ENCODE results near the gene HECW1. TPM values are rescaled to one million over a fixed set of nuclear protein-coding genes. Genes with fewer than 3 reads are reported as not detected.

Gene HECW1
- total RNA-seq, 2 experiments from 2014 or later = not detected

- Mint-ChIP-seq H3K9me3 (no peaks in the 10 kb centered on the region), H3K27ac (no peak overlapping the region), H3K27me3 (ENCODE audit: low read depth) (peaks cover 5% of the 10 kb centered on the region)
Measured at GRCh38 chr7:43164757-43165156, 52.3 kb downstream of the HECW1 start.

DNA sequence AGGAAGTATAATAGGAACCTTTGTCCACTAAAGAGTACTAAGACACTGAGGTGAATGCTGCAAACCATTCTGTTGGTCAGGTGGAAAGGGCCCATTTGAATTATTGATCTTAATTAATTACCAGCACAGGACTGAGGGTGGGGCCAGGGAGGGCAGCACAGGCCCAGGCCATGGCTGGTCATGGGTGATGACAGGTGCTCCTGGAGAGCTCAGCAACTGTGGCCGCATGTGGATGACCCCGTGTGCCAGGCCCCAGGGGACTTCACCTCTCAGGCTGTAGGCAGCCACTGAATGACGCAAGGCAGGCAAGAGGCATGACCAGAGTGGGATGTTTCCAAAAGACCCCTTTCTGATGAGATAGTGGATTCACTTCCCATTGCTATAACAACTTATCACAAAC, 54.2 kb downstream of the HECW1 start:
- H3K4me3 Mint-ChIP-seq = no peak overlapping the region
- CTCF ChIA-PET = no interaction called here
- no peaks in the 10 kb centered on the region for H3K9me3 Mint-ChIP-seq
- DNase-seq = no peak
- intact Hi-C loops (cut with micrococcal nuclease) = loop anchor here (5.0 kb wide), 1 partner anchor 224 kb away; no protein-coding TSS in a partner anchor
- no peak overlapping the region for H3K27ac Mint-ChIP-seq
- H3K27me3 Mint-ChIP-seq (ENCODE audit: low read depth) = peaks cover 7% of the 10 kb centered on the region
- H3K36me3 Mint-ChIP-seq (ENCODE audit: low read depth) = no peaks in the 10 kb centered on the region
- H3K4me1 Mint-ChIP-seq (ENCODE audit: low read depth) = no peaks in the 10 kb centered on the region

More at GRCh38 chr7:43164757-43165156, 52.3 kb downstream of the HECW1 start:
- Mint-ChIP-seq H3K36me3 (ENCODE audit: low read depth) (no peaks in the 10 kb centered on the region), H3K4me3 (no peak overlapping the region), H3K4me1 (ENCODE audit: low read depth) (no peaks in the 10 kb centered on the region)
- DNase-seq = no peak
- CTCF ChIA-PET = no interaction called here
- intact Hi-C loops (cut with micrococcal nuclease) = loop anchor here (5.0 kb wide), 1 partner anchor 222 kb away; no protein-coding TSS in a partner anchor

- no peaks in the 10 kb centered on the region for H3K36me3 Mint-ChIP-seq (ENCODE audit: low read depth)
- H3K27ac Mint-ChIP-seq = no peak overlapping the region
- peaks cover 8% of the 10 kb centered on the region for H3K27me3 Mint-ChIP-seq (ENCODE audit: low read depth)
- CTCF ChIA-PET = no interaction called here
- DNase-seq = no peak
- no peaks in the 10 kb centered on the region for H3K4me1 Mint-ChIP-seq (ENCODE audit: low read depth)
- no peaks in the 10 kb centered on the region for H3K9me3 Mint-ChIP-seq
- intact Hi-C loops (cut with micrococcal nuclease) = loop anchor here (5.0 kb wide), 1 partner anchor 227 kb away; no protein-coding TSS in a partner anchor
- no peak overlapping the region for H3K4me3 Mint-ChIP-seq
Measured at GRCh38 chr7:43169076-43169475, 56.6 kb downstream of the HECW1 start.

- H3K27me3 Mint-ChIP-seq (ENCODE audit: low read depth) = peaks cover 6% of the 10 kb centered on the region
- H3K4me3 Mint-ChIP-seq = no peak overlapping the region
- CTCF ChIA-PET = no interaction called here
- H3K4me1 Mint-ChIP-seq (ENCODE audit: low read depth) = no peaks in the 10 kb centered on the region
- intact Hi-C loops (cut with micrococcal nuclease) = no loop called here
- no peak overlapping the region for H3K27ac Mint-ChIP-seq
- H3K36me3 Mint-ChIP-seq (ENCODE audit: low read depth) = no peaks in the 10 kb centered on the region
- no peaks in the 10 kb centered on the region for H3K9me3 Mint-ChIP-seq
- no peak for DNase-seq
Measured at GRCh38 chr7:43170571-43170970, 58.1 kb downstream of the HECW1 start.

DNA sequence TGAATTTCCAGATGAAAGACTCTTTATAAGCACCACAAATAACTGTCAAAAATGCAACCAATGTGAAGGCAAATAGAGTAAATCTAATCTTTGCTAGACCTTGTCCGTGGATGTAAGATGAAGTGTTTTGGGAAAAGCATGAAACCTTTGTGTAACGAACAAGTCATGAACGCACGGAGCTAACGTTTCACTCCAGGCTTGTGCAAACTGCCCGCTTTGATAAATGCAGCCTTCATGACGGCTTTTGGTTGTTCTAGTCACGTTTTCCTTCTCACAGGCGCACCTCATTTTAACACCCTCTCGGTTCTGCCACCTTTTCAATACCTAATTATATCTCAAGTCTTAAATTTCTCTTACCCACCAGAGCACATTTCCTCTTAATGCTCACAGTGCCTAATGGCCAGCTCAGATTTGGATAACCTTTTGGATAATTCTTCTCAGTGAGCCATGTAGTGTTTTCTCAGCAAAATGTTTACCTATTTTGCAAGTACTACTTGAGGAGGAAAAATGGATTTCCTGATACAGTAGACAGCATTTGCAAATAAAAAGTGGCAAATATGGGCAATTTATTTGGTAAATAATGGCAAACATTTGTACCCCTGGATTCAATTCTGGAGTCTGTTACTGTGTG, 63.2 kb downstream of the HECW1 start:
- H3K36me3 Mint-ChIP-seq (ENCODE audit: low read depth) = no peaks in the 10 kb centered on the region
- DNase-seq = no peak
- H3K9me3 Mint-ChIP-seq = no peaks in the 10 kb centered on the region
- H3K27ac Mint-ChIP-seq = no peak overlapping the region
- H3K4me3 Mint-ChIP-seq = no peak overlapping the region
- intact Hi-C loops (cut with micrococcal nuclease) = loop anchor here (5.0 kb wide), 2 partner anchors 87 to 262 kb away; no protein-coding TSS in a partner anchor
- no peaks in the 10 kb centered on the region for H3K4me1 Mint-ChIP-seq (ENCODE audit: low read depth)
- CTCF ChIA-PET = no interaction called here
- H3K27me3 Mint-ChIP-seq (ENCODE audit: low read depth) = peaks cover 5% of the 10 kb centered on the region

DNA sequence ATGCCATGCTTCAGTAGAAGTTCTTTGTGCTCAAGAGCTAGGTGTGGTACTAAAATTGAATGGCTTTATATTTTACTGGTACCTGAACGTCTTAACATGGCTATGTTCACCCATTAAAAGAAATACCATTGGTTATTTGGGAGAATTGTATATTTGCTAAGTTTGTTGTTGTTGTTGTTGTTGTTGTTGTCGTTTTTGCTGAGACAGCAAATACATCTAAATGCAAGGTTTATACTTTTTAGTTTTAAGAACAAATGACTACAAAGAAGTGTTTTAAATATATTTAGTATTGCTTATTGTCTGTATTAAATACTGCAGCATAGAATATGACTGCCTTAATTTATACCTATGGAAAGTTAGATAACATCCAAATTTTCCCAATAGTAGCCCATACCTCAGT, 66.9 kb downstream of the HECW1 start:
- CTCF ChIA-PET = no interaction called here
- H3K36me3 Mint-ChIP-seq (ENCODE audit: low read depth) = no peaks in the 10 kb centered on the region

DNA sequence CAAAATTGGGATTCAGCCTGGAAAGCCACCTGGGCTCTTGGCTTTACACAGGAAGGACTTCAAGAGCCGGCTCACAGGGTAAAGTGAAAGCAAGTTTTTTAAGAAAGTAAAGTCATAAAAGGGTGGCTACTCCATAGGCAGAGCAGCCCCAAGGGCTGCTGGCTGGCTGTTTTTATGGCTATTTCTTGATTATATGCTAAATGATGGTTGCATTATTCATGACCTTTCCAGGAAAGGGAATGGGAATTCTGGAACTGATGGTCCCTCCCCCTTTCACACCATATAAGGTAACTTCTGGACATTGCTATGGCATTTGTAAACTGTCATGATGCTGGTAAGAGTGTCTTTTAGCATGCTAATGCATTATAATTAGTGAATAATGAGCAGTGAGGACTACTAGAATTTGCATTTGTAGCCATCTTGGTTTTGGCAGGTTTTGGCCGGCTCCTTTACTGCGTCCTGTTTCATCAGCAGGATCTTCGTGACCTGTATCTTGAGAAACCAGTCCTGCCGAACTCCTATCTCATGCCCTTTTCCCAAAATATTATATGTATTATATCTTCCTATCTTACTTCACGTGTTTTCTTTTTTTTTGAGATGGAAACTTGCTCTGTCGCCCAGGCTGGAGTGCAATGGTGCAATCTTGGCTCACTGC, 80.5 kb downstream of the HECW1 start:
- H3K27me3 Mint-ChIP-seq (ENCODE audit: low read depth) = peaks cover 12% of the 10 kb centered on the region
- no peaks in the 10 kb centered on the region for H3K4me1 Mint-ChIP-seq (ENCODE audit: low read depth)
- intact Hi-C loops (cut with micrococcal nuclease) = no loop called here
- CTCF ChIA-PET = no interaction called here
- no peaks in the 10 kb centered on the region for H3K9me3 Mint-ChIP-seq
- no peaks in the 10 kb centered on the region for H3K36me3 Mint-ChIP-seq (ENCODE audit: low read depth)
- no peak for DNase-seq
- H3K4me3 Mint-ChIP-seq = no peak overlapping the region
- H3K27ac Mint-ChIP-seq = no peak overlapping the region

More for the DNA sequence above, 66.9 kb downstream of the HECW1 start:
- Mint-ChIP-seq H3K4me1 (ENCODE audit: low read depth) (no peaks in the 10 kb centered on the region), H3K4me3 (no peak overlapping the region), H3K9me3 (no peaks in the 10 kb centered on the region), H3K27ac (no peak overlapping the region), H3K27me3 (ENCODE audit: low read depth) (peaks cover 11% of the 10 kb centered on the region)
- intact Hi-C loops (cut with micrococcal nuclease) = loop anchor here (5.0 kb wide), 2 partner anchors 83 to 258 kb away; no protein-coding TSS in a partner anchor
- no peak for DNase-seq

GRCh38 chr7:43193893-43194292, 81.4 kb downstream of the HECW1 start:
- peaks cover 8% of the 10 kb centered on the region for H3K27me3 Mint-ChIP-seq (ENCODE audit: low read depth)
- H3K9me3 Mint-ChIP-seq = no peaks in the 10 kb centered on the region
- no peak for DNase-seq
- CTCF ChIA-PET = no interaction called here
- H3K4me3 Mint-ChIP-seq = no peak overlapping the region
- H3K36me3 Mint-ChIP-seq (ENCODE audit: low read depth) = no peaks in the 10 kb centered on the region
- no peaks in the 10 kb centered on the region for H3K4me1 Mint-ChIP-seq (ENCODE audit: low read depth)
- intact Hi-C loops (cut with micrococcal nuclease) = no loop called here
- H3K27ac Mint-ChIP-seq = no peak overlapping the region

- Mint-ChIP-seq H3K4me3 (no peak overlapping the region), H3K4me1 (ENCODE audit: low read depth) (no peaks in the 10 kb centered on the region), H3K27ac (no peak overlapping the region), H3K9me3 (no peaks in the 10 kb centered on the region), H3K27me3 (ENCODE audit: low read depth) (peaks cover 6% of the 10 kb centered on the region), H3K36me3 (ENCODE audit: low read depth) (no peaks in the 10 kb centered on the region)
- CTCF ChIA-PET = interaction anchor here (0.6 kb wide), 1 partner anchor 58 kb away, joined by 3 read pairs; no protein-coding TSS in a partner anchor
- intact Hi-C loops (cut with micrococcal nuclease) = no loop called here
- no peak for DNase-seq
Measured at GRCh38 chr7:43195256-43195655, 82.8 kb downstream of the HECW1 start.

DNA sequence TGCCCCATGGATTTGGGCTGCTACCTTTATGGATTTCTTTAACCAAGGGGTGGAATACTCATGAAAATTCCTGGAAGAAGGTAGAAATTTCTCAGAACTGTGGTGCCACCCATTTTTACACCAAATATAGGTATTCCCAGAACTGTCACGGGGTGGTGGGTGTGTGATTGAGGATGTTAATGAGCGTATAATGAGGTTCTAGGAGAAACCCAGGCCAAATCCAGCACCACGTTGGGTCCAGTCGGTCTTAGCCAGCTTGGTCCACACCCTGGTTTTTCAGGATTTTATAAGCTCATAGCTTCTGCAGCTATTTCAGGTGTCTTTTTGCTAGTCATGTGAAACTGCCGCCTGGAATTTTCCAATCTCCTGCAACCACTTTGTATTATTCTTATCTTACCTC, 83.3 kb downstream of the HECW1 start:
- H3K27me3 Mint-ChIP-seq (ENCODE audit: low read depth) = peaks cover 6% of the 10 kb centered on the region
- CTCF ChIA-PET = no interaction called here
- H3K27ac Mint-ChIP-seq = no peak overlapping the region
- DNase-seq = no peak
- H3K36me3 Mint-ChIP-seq (ENCODE audit: low read depth) = no peaks in the 10 kb centered on the region
- H3K4me3 Mint-ChIP-seq = no peak overlapping the region
- H3K9me3 Mint-ChIP-seq = no peaks in the 10 kb centered on the region
- H3K4me1 Mint-ChIP-seq (ENCODE audit: low read depth) = no peaks in the 10 kb centered on the region
- intact Hi-C loops (cut with micrococcal nuclease) = no loop called here

DNA sequence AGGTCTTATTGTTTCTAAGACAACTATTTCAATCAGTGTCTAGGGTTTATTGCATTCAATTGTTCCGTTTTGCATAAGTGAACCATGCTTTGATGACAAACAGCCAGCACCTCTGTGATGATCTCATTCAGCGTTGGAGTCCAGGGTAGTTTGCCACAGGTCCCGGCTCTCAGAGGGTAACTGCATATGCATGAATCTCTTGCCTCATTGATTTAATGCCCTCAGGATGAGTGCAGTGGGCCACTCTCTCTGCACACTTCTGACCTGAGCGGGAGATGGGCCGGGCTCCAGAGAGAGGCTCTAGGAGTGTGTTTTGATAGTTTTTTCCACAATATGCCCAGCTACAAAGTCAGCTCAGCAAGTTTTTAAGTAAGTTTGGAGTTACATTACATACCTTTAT, 83.9 kb downstream of the HECW1 start:
- Mint-ChIP-seq H3K9me3 (no peaks in the 10 kb centered on the region), H3K27ac (no peak overlapping the region)

DNA sequence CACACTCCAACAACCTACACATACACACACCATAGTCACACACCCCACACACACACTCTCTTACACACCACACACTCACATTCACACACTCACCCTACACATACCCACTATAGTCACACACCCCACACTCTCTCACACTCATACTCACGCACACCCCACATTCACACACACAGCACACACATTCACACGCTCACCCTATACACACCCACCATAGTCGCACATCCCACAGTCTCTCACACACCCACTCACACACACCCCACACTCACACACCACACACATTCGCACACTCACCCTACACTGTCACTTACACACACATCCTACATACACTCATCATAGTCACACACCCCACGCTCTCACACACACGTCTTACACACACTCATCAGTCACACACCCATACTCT, 85.6 kb downstream of the HECW1 start:
- no peaks in the 10 kb centered on the region for H3K4me1 Mint-ChIP-seq (ENCODE audit: low read depth)
- H3K9me3 Mint-ChIP-seq = no peaks in the 10 kb centered on the region
- no peak overlapping the region for H3K4me3 Mint-ChIP-seq
- no peaks in the 10 kb centered on the region for H3K36me3 Mint-ChIP-seq (ENCODE audit: low read depth)
- intact Hi-C loops (cut with micrococcal nuclease) = no loop called here
- no peak overlapping the region for H3K27ac Mint-ChIP-seq
- CTCF ChIA-PET = no interaction called here
- H3K27me3 Mint-ChIP-seq (ENCODE audit: low read depth) = peaks cover 7% of the 10 kb centered on the region
- no peak for DNase-seq

More for the DNA sequence above, 83.9 kb downstream of the HECW1 start:
- DNase-seq = no peak
- CTCF ChIA-PET = no interaction called here
- intact Hi-C loops (cut with micrococcal nuclease) = no loop called here
- H3K36me3 Mint-ChIP-seq (ENCODE audit: low read depth) = no peaks in the 10 kb centered on the region
- H3K4me1 Mint-ChIP-seq (ENCODE audit: low read depth) = no peaks in the 10 kb centered on the region
- H3K4me3 Mint-ChIP-seq = no peak overlapping the region
- H3K27me3 Mint-ChIP-seq (ENCODE audit: low read depth) = peaks cover 7% of the 10 kb centered on the region

DNA sequence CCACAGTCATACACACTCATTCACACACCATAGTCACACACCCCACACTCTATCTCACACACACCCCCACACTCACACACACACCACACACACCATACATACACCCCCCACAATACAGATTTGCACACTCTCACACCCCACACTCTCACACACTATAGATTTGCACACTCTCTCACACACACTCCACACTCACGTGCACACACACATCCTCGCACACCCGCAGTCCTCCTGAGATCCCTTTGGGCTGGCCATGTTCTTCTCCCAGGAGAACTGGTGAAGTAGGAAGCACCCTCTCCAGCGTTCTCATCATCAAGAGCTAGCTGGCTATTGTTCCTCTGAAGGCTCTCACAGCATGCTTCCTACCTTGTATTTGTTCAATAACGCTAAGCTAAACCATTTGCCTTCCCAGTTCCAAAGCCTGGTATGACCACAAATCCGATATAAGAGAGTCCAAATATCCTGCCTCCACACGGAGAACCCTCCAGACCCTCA, 86.2 kb downstream of the HECW1 start:
- intact Hi-C loops (cut with micrococcal nuclease) = no loop called here
- DNase-seq = no peak
- Mint-ChIP-seq H3K4me1 (ENCODE audit: low read depth) (no peaks in the 10 kb centered on the region), H3K4me3 (no peak overlapping the region), H3K27ac (no peak overlapping the region), H3K27me3 (ENCODE audit: low read depth) (peaks cover 7% of the 10 kb centered on the region), H3K36me3 (ENCODE audit: low read depth) (no peaks in the 10 kb centered on the region), H3K9me3 (no peaks in the 10 kb centered on the region)
- CTCF ChIA-PET = no interaction called here

Data from activated naive CD4-positive, alpha-beta T cell treated with anti-CD3 and anti-CD28 coated beads for 36 hours (primary cell).